ENCODE results near the gene SLC31A2.

- no peak for TF ChIP-seq EZH2 (IDR thresholded peaks at IDR 0.05; ENCODE audit: borderline replicate concordance, insufficient read depth, low read depth, low read length, poor library complexity, severe bottlenecking)
- TF ChIP-seq, protein P1, sequence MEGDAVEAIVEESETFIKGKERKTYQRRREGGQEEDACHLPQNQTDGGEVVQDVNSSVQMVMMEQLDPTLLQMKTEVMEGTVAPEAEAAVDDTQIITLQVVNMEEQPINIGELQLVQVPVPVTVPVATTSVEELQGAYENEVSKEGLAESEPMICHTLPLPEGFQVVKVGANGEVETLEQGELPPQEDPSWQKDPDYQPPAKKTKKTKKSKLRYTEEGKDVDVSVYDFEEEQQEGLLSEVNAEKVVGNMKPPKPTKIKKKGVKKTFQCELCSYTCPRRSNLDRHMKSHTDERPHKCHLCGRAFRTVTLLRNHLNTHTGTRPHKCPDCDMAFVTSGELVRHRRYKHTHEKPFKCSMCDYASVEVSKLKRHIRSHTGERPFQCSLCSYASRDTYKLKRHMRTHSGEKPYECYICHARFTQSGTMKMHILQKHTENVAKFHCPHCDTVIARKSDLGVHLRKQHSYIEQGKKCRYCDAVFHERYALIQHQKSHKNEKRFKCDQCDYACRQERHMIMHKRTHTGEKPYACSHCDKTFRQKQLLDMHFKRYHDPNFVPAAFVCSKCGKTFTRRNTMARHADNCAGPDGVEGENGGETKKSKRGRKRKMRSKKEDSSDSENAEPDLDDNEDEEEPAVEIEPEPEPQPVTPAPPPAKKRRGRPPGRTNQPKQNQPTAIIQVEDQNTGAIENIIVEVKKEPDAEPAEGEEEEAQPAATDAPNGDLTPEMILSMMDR (IDR thresholded peaks at IDR 0.05) = no peak
Observed at GRCh38 chr9:113160571-113160970, 9.8 kb downstream of the SLC31A2 start.
